ENCODE data around the gene MED26.

DNA sequence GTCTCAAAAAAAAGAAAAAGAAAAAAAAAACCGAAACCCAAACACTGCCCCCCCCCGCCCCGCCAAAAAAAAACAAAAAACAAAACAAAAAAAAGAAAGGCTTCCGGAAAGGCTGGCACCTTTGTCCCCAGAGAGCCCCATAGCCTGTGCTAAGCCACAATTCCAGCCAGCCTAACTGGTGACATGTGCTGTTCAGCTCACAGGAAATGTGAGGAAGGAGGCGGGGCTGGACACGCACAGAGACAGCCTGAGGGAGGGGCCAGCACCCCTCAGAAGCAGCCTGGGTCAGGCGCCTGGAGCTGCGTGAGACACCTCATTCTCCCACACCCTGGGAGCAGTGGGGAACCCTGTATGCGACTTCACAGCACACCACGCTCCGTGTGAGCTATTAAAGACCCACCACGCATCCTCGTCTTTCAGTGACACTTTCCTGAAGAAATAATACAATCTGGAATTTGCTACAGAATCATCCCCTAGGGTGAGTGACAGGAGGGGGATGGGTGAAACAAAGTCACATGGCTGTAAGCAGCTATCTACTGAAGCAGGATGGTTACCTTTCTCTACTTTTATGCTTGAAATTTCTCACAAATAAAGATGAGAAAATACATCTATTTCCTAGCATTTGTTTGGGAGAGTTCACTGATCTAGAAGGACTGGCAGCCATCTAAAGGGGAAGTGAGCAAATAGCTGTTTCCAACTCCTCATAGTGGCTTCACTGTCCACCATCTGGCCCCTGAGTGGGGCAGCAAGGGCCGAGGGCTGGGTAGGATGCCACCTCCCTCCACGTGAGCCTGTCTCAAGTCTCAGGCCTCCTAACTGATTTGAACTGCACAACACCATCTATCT is 43.5 kb downstream of the MED26 start:
- TF ChIP-seq, protein P1, sequence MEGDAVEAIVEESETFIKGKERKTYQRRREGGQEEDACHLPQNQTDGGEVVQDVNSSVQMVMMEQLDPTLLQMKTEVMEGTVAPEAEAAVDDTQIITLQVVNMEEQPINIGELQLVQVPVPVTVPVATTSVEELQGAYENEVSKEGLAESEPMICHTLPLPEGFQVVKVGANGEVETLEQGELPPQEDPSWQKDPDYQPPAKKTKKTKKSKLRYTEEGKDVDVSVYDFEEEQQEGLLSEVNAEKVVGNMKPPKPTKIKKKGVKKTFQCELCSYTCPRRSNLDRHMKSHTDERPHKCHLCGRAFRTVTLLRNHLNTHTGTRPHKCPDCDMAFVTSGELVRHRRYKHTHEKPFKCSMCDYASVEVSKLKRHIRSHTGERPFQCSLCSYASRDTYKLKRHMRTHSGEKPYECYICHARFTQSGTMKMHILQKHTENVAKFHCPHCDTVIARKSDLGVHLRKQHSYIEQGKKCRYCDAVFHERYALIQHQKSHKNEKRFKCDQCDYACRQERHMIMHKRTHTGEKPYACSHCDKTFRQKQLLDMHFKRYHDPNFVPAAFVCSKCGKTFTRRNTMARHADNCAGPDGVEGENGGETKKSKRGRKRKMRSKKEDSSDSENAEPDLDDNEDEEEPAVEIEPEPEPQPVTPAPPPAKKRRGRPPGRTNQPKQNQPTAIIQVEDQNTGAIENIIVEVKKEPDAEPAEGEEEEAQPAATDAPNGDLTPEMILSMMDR (IDR thresholded peaks at IDR 0.05; ENCODE audit: borderline replicate concordance, extremely low read depth, low read length, poor library complexity, severe bottlenecking) = no peak
- TF ChIP-seq EZH2 (IDR thresholded peaks at IDR 0.05; ENCODE audit: borderline replicate concordance, low read depth, low read length, severe bottlenecking) = no peak
